ENCODE data around the gene DLG2.

The DLG2 gene

GRCh38 chr11:84901991-84902390 lies 725.2 kb downstream of the DLG2 start:
- no peak for TF ChIP-seq SPI1 (IDR thresholded peaks at IDR 0.05; ENCODE audit: low read depth, low read length)
- no peak for TF ChIP-seq POLR2AphosphoS5 (IDR thresholded peaks at IDR 0.05; ENCODE audit: low read depth, low read length)
- TF ChIP-seq POU2F2 (IDR thresholded peaks at IDR 0.05; ENCODE audit: low read depth, low read length) = no peak
- TF ChIP-seq POLR2A (IDR thresholded peaks at IDR 0.05; ENCODE audit: low read depth, low read length) = no peak
- TF ChIP-seq TAF1 (IDR thresholded peaks at IDR 0.05; ENCODE audit: low read depth, low read length) = no peak
- no peak for TF ChIP-seq PAX5 (IDR thresholded peaks at IDR 0.05; ENCODE audit: insufficient read depth, low read length, severe bottlenecking)
- DNase-seq (ENCODE audit: insufficient read length, low spot score) (no peak), FAIRE-seq (no peak)

GRCh38 chr11:84899740-84900139 lies 727.4 kb downstream of the DLG2 start:
- DNase-seq (ENCODE audit: insufficient read length, low spot score) (no peak), FAIRE-seq (no peak)
- TF ChIP-seq TAF1 (IDR thresholded peaks at IDR 0.05; ENCODE audit: low read depth, low read length) = no peak
- no peak for TF ChIP-seq SPI1 (IDR thresholded peaks at IDR 0.05; ENCODE audit: low read depth, low read length)
- no peak for TF ChIP-seq POLR2AphosphoS5 (IDR thresholded peaks at IDR 0.05; ENCODE audit: low read depth, low read length)
- no peak for TF ChIP-seq POU2F2 (IDR thresholded peaks at IDR 0.05; ENCODE audit: low read depth, low read length)
- no peak for TF ChIP-seq PAX5 (IDR thresholded peaks at IDR 0.05; ENCODE audit: insufficient read depth, low read length, severe bottlenecking)
- TF ChIP-seq POLR2A (IDR thresholded peaks at IDR 0.05; ENCODE audit: low read depth, low read length) = no peak

- no peak for FAIRE-seq
- no peak for DNase-seq (ENCODE audit: insufficient read length, low spot score)
- TF ChIP-seq PAX5 (IDR thresholded peaks at IDR 0.05; ENCODE audit: insufficient read depth, low read length, severe bottlenecking) (no peak), SPI1 (IDR thresholded peaks at IDR 0.05; ENCODE audit: low read depth, low read length) (no peak), POLR2A (IDR thresholded peaks at IDR 0.05; ENCODE audit: low read depth, low read length) (no peak), POU2F2 (IDR thresholded peaks at IDR 0.05; ENCODE audit: low read depth, low read length) (no peak), POLR2AphosphoS5 (IDR thresholded peaks at IDR 0.05; ENCODE audit: low read depth, low read length) (no peak), TAF1 (IDR thresholded peaks at IDR 0.05; ENCODE audit: low read depth, low read length) (no peak)
Measured at GRCh38 chr11:84899134-84899533, 728.0 kb downstream of the DLG2 start.

GRCh38 chr11:84894666-84895065 lies 732.5 kb downstream of the DLG2 start:
- TF ChIP-seq PAX5 (IDR thresholded peaks at IDR 0.05; ENCODE audit: insufficient read depth, low read length, severe bottlenecking) = no peak
- no peak for TF ChIP-seq POLR2A (IDR thresholded peaks at IDR 0.05; ENCODE audit: low read depth, low read length)
- no peak for TF ChIP-seq SPI1 (IDR thresholded peaks at IDR 0.05; ENCODE audit: low read depth, low read length)
- no peak for TF ChIP-seq TAF1 (IDR thresholded peaks at IDR 0.05; ENCODE audit: low read depth, low read length)
- no peak for TF ChIP-seq POLR2AphosphoS5 (IDR thresholded peaks at IDR 0.05; ENCODE audit: low read depth, low read length)
- TF ChIP-seq POU2F2 (IDR thresholded peaks at IDR 0.05; ENCODE audit: low read depth, low read length) = no peak
- DNase-seq (ENCODE audit: insufficient read length, low spot score) (no peak), FAIRE-seq (no peak)

GRCh38 chr11:84890676-84891075 lies 736.5 kb downstream of the DLG2 start:
- TF ChIP-seq POLR2A (IDR thresholded peaks at IDR 0.05; ENCODE audit: low read depth, low read length) (no peak), PAX5 (IDR thresholded peaks at IDR 0.05; ENCODE audit: insufficient read depth, low read length, severe bottlenecking) (no peak), POU2F2 (IDR thresholded peaks at IDR 0.05; ENCODE audit: low read depth, low read length) (no peak), POLR2AphosphoS5 (IDR thresholded peaks at IDR 0.05; ENCODE audit: low read depth, low read length) (no peak), SPI1 (IDR thresholded peaks at IDR 0.05; ENCODE audit: low read depth, low read length) (no peak)
- no peak for DNase-seq (ENCODE audit: insufficient read length, low spot score)
- no peak for FAIRE-seq

GRCh38 chr11:84889556-84889955 lies 737.6 kb downstream of the DLG2 start:
- TF ChIP-seq SPI1 (IDR thresholded peaks at IDR 0.05; ENCODE audit: low read depth, low read length) = no peak
- TF ChIP-seq PAX5 (IDR thresholded peaks at IDR 0.05; ENCODE audit: insufficient read depth, low read length, severe bottlenecking) = no peak
- no peak for TF ChIP-seq POU2F2 (IDR thresholded peaks at IDR 0.05; ENCODE audit: low read depth, low read length)
- TF ChIP-seq POLR2AphosphoS5 (IDR thresholded peaks at IDR 0.05; ENCODE audit: low read depth, low read length) = no peak
- no peak for TF ChIP-seq TAF1 (IDR thresholded peaks at IDR 0.05; ENCODE audit: low read depth, low read length)
- TF ChIP-seq POLR2A (IDR thresholded peaks at IDR 0.05; ENCODE audit: low read depth, low read length) = no peak
- FAIRE-seq = no peak
- no peak for DNase-seq (ENCODE audit: insufficient read length, low spot score)

GRCh38 chr11:84887055-84887629 lies 740.0 kb downstream of the DLG2 start:
- no peak for TF ChIP-seq SPI1 (IDR thresholded peaks at IDR 0.05; ENCODE audit: low read depth, low read length)
- TF ChIP-seq POLR2A (IDR thresholded peaks at IDR 0.05; ENCODE audit: low read depth, low read length) = no peak
- TF ChIP-seq PAX5 (IDR thresholded peaks at IDR 0.05; ENCODE audit: insufficient read depth, low read length, severe bottlenecking) = no peak
- no peak for DNase-seq (ENCODE audit: insufficient read length, low spot score)
- FAIRE-seq = no peak

GRCh38 chr11:84886344-84886743 lies 740.8 kb downstream of the DLG2 start:
- FAIRE-seq (no peak), DNase-seq (ENCODE audit: insufficient read length, low spot score) (no peak)
- TF ChIP-seq POLR2AphosphoS5 (IDR thresholded peaks at IDR 0.05; ENCODE audit: low read depth, low read length) = no peak
- TF ChIP-seq PAX5 (IDR thresholded peaks at IDR 0.05; ENCODE audit: insufficient read depth, low read length, severe bottlenecking) = no peak
- TF ChIP-seq POLR2A (IDR thresholded peaks at IDR 0.05; ENCODE audit: low read depth, low read length) = no peak
- TF ChIP-seq SPI1 (IDR thresholded peaks at IDR 0.05; ENCODE audit: low read depth, low read length) = no peak
- no peak for TF ChIP-seq TAF1 (IDR thresholded peaks at IDR 0.05; ENCODE audit: low read depth, low read length)
- TF ChIP-seq POU2F2 (IDR thresholded peaks at IDR 0.05; ENCODE audit: low read depth, low read length) = no peak

GRCh38 chr11:84884836-84885235 lies 742.3 kb downstream of the DLG2 start:
- DNase-seq (ENCODE audit: insufficient read length, low spot score) (no peak), FAIRE-seq (no peak)
- TF ChIP-seq TAF1 (IDR thresholded peaks at IDR 0.05; ENCODE audit: low read depth, low read length) (no peak), POU2F2 (IDR thresholded peaks at IDR 0.05; ENCODE audit: low read depth, low read length) (no peak), SPI1 (IDR thresholded peaks at IDR 0.05; ENCODE audit: low read depth, low read length) (no peak), POLR2A (IDR thresholded peaks at IDR 0.05; ENCODE audit: low read depth, low read length) (no peak), PAX5 (IDR thresholded peaks at IDR 0.05; ENCODE audit: insufficient read depth, low read length, severe bottlenecking) (no peak), POLR2AphosphoS5 (IDR thresholded peaks at IDR 0.05; ENCODE audit: low read depth, low read length) (no peak)

- DNase-seq (ENCODE audit: insufficient read length, low spot score) (no peak), FAIRE-seq (no peak)
- TF ChIP-seq POU2F2 (IDR thresholded peaks at IDR 0.05; ENCODE audit: low read depth, low read length) (no peak), POLR2AphosphoS5 (IDR thresholded peaks at IDR 0.05; ENCODE audit: low read depth, low read length) (no peak), PAX5 (IDR thresholded peaks at IDR 0.05; ENCODE audit: insufficient read depth, low read length, severe bottlenecking) (no peak)
Measured at GRCh38 chr11:84882056-84882455, 745.1 kb downstream of the DLG2 start.

Data from GM12891 (cell line).